GM18873 (cell line): Measurements from ENCODE around the gene PFN4.
"Not testable (repeated sequence)": the region's sequence is repeated elsewhere in the genome, so short reads cannot be mapped to it uniquely, and the experiment has no call there.

Experiments
- ATAC-seq: cut with Tn5 transposase; IDR thresholded peaks from one replicate; pipeline ENCODE4 v1.9.1; 2021; ENCODE audit warnings: mild to moderate bottlenecking, moderate library complexity, moderate number of reproducible peaks; ENCODE audit not compliant: unreplicated experiment, low FRiP score

The PFN4 gene

GRCh38 chr2:24123195-24123921 is at the start of gene PFN4, which contains the start of gene FAM228B:
TSS of gene PFN4 (minus strand) at chr2:24123334. CDS start at chr2:24122535, 799 bp downstream.
TSS of gene FAM228B (plus strand) at chr2:24123469. CDS start at chr2:24124362, 893 bp downstream.
- peak; percentile 82 for ATAC-seq

- no peak for ATAC-seq
These were observed 45.9 kb upstream of the PFN4 start for GRCh38 chr2:24169023-24169422.

GRCh38 chr2:24164416-24164973 is 41.4 kb upstream of the PFN4 start:
- ATAC-seq, result peak; percentile 60

DNA sequence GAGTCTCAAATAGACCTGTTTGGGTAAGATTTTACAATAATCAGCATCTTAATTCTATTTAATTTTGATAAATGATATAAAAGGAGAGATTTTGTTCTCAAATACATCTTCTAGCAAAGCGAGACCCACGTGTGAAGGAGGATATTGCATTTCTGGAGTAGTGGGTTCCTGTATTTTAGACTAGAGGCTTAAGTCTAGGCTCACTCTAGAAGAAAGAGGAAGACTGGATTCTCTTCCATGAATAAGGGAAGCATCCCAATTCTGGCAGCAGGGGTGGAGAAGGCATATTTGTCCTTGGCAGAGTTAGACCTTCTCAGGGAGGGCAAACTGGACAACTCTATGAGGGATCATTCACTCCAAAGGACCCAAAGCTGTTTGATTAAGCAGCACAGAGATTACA is 40.5 kb upstream of the PFN4 start:
- ATAC-seq, result no peak

DNA sequence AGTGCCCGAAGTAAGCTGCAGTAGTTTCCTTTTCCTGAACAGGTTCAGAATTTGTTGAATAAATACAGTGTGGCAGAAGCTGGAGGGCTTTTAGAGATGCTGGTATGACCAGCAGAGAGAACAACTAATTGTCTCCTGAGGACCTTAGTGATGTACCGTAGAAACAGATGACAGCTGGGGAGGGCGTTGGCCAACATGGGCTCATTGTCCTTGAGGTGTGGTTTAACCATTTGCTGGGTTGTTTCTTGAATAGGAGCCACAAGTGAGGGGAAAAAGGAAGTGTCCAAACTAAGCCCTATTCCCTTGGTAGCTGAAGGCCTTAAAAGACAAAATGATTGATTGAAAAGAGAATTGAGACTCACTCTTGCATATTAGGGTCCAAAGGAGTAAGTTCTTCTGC is 40.1 kb upstream of the PFN4 start:
- ATAC-seq, result no peak

DNA sequence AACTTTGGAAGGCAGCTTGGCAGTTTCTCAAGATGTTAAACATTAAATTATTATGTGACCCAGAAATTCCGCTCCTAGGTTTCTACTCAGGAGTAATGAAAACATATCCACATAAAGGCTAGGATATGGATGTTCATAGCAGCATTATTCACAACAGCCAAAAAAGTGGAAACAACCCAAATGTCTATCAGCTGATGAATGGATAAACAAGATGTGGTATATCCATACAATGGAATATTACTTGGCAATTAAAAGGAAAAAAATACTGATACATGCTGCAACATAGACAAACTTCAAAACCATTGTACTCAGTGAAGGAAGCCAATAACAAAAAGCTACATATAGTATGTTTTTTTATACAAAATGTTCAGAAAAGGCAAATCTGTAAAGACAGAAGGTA is 39.4 kb upstream of the PFN4 start:
- ATAC-seq, result no peak

DNA sequence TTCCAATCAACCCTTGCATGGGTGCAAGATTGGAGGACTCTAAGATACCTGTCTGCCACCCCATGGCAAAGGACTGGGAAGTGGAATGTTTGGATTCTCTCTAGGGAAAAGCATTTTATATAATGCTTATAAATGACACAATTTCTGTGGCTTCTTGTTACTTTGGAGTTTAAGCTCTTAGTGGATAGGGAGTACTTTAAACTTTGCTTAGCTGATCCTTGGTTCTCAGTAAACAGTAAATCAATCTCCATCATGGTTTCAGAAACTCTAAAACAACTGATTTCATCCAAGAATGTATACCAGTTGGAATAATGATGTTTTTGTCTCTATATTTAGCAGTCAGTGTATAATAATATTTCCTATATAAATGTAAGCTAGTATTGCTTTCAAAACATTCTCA is 37.6 kb upstream of the PFN4 start:
- ATAC-seq, result no peak

- no peak for ATAC-seq
These were observed 36.6 kb upstream of the PFN4 start for GRCh38 chr2:24159708-24160107.

GRCh38 chr2:24158131-24158530 is 35.0 kb upstream of the PFN4 start:
- ATAC-seq, result no peak

- no peak for ATAC-seq
These were observed 30.3 kb upstream of the PFN4 start for GRCh38 chr2:24153478-24153877.

- no peak for ATAC-seq
These were observed 29.5 kb upstream of the PFN4 start for GRCh38 chr2:24152413-24153197.

DNA sequence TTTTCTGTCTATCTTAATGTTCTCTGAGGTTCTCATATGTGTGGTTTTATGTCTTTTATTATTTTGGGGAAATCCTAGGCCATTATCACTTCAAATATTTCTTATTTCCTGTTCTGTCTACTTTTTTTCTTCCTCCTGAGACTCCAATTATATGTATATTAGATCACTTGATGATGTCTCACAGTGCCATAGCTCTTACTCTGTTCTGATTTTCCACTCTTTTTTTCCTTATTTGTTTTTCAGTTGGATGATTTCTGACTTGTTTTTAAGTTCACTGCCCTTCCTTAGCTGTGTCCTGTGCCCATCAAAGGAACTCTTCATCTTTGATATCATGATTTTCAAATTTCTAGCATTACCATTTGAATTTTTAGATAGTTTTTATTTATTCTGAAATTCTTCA is 24.2 kb upstream of the PFN4 start:
- no peak for ATAC-seq

- ATAC-seq, result not testable (repeated sequence)
These were observed 17.2 kb upstream of the PFN4 start for GRCh38 chr2:24140305-24140704.

- no peak for ATAC-seq
These were observed 9.4 kb upstream of the PFN4 start for GRCh38 chr2:24132543-24132942.

DNA sequence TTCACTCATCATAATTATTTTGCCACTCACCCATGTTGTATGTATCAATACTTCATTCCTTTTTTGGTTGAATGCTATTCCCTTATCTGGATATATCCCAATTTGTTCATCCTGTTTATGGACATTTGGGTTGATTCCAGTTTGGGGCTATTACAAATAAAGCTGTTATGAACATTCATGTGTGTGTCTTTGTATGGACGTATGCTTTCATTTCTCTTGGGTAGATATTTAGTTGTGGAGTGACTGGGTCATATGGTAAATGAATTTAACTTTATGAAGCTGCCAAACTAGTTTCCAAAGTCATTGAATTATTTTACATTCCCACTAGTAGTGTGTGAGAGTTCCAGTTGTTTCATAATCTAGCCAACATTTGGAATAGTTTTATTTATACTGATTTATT is 2.8 kb upstream of the PFN4 start:
- no peak for ATAC-seq

DNA sequence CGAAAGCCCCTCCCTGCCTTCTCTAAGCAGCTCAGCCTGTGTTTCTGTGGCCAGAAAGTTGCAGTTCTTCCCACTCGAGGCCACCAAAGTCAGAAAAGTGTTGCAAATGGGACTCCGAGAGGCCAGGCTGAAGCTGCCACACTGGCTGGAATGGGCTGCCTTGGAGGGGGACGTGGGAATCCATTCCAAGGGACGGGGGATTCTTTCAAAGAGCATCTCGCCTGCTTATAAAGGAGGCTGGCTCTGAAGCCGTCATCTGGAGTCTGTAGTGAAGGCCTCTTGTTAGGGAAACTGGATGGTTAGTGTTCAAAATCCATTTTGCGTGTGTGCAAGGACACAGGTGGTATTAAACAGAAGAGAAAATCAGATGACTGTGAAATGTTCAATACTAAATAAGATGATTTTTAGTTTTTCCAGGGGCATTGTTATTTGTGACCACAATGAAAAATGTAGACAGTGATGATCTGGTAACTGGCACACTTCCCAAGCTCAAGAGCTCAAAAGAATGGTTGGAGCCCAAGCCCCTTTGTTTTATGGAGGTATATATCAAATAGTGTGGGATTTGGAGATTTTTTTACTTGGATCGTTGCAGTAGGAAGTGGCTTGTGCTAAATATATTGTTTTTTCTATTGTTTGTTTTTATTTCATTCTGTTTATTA is 917 bp upstream of the PFN4 start:
- no peak for ATAC-seq

DNA sequence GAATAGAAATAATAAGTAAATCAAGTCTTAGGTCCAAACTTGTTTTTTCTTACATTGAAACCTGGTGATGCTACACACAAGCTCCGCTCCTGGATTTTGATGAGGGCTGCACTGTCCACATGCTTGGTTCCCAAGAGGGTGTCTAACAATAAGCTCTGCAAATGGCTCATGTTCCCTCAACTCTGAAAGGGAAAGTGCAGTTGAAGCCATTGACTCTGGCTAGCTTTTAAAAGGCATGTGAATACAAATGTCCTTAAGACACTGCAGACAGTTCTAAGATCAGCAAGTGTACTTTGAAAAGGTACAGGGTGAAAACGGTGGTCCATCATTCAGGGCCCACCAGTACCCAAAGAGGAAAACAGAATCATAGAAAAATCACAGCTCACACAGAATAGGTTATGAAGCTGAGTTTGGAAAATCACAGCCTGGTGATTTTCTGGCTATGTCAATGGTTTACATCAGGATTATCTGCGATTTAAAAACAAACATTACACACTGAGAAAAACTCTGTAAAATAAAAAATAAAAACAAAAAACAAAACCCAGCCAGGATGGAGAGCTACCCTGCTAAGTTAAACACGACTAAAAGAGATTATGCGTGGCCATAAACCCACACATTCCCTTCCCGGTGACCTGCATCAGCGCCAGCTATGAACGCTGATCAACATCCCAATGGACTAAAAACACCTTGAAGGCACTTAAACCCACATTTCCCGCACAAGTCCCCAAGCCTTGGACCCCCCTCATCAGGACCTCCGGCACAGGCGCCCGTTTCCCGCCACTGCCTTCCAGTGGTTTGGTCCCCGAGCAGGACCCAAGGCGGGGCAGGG is 554 bp downstream of the PFN4 start:
- peak; percentile 15 for ATAC-seq

DNA sequence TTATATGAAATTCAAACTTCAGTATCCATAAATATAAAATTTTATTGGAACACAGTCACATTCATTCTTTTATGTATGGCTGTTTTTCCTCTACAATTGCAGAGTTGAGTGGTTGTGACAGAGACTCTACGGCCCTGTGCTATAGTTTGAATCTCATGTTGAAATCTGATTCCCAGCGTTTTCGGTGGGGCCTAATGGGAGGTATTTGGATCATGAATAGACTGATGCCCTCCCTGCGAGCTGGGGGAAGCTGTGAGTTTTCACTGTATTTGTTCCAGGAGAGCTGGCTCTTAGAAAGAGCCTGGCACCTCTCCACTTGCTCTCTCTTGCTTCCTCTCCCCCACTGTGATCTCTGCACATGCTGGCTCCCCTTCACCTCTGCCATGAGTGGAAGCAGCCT is 1.7 kb downstream of the PFN4 start:
- no peak for ATAC-seq

- no peak for ATAC-seq
These were observed 2.1 kb downstream of the PFN4 start for GRCh38 chr2:24121066-24121465.

- ATAC-seq, result no peak
These were observed 5.2 kb downstream of the PFN4 start for GRCh38 chr2:24117902-24118301.
